Adrenal gland (tissue), 12 donors: ENCODE measurements around the gene TAMM41. TPM values are rescaled to one million over a fixed set of nuclear protein-coding genes. Genes with fewer than 3 reads are reported as not detected.

ENCODE experiments used
- DNase-seq, 7 donors: peaks; one replicate each; pipeline ENCODE4 v3.0.0-alpha.2; 2019 to 2020
- H3K27ac ChIP-seq, 5 donors: fragments of 200-600 bp; sonication (generic) in 4 of 5; 1 replicate in 3 of 5; 2 replicates in 2 of 5; pipeline versions ENCODE4 v1.5.1 to v1.8.0; 2016 to 2020; ENCODE audit warnings: mild to moderate bottlenecking in 1 of 5
- H3K27me3 ChIP-seq: fragments of 200-600 bp; 2 replicates; pipeline ENCODE4 v1.8.0; 2021
- H3K36me3 ChIP-seq, 2 donors: fragments of 200-600 bp; replicated peaks in 1 of 2; 1 replicate in 1 of 2; 2 replicates in 1 of 2; pipeline versions ENCODE4 v1.5.1 to v1.8.0; 2018 to 2022
- H3K4me1 ChIP-seq, 2 donors: fragments of 200-600 bp; replicated peaks in 1 of 2; 1 replicate in 1 of 2; 2 replicates in 1 of 2; pipeline versions ENCODE4 v1.5.1 to v1.8.0; 2018 to 2021
- H3K4me3 ChIP-seq, 4 donors: fragments of 200-600 bp; sonication (generic) in 3 of 4; one replicate each; pipeline ENCODE4 v1.5.1; 2016 to 2018
- H3K9me3 ChIP-seq, 3 donors: fragments of 200-600 bp; sonication (generic) in 1 of 3; replicated peaks in 1 of 3; 1 replicate in 2 of 3; 2 replicates in 1 of 3; pipeline versions ENCODE4 v1.5.1 to v1.8.0; 2016 to 2021
- CTCF ChIP-seq, 6 experiments: fragments of 450-650 bp in 4 of 6; fragments of 200-600 bp in 2 of 6; sonication (generic) in 1 of 6; IDR thresholded peaks; 1 replicate in 5 of 6; 2 replicates in 1 of 6; pipeline versions ENCODE4 v1.5.1 to v1.8.0; 2016 to 2021; ENCODE audit warnings: antibody characterized with exemption in 6 of 6, mild to moderate bottlenecking in 2 of 6, moderate library complexity in 1 of 6
- POLR2A ChIP-seq, 2 donors: fragments of 450-650 bp; IDR thresholded peaks; one replicate each; pipeline ENCODE4 v1.6.1; 2017; ENCODE audit warnings: antibody characterized with exemption in 2 of 2, mild to moderate bottlenecking in 2 of 2, moderate library complexity in 1 of 2
- WGBS, 4 donors: extraction: QIAGEN DNeasy Blood & Tissue Kit in 2 of 4; methylation state at CpG; one replicate each; pipeline versions ENCODE4 v1.1.5 to v1.1.7; 2013 to 2017; 5-methylcytosine and 5-hydroxymethylcytosine counted together
- intact Hi-C, 2 donors: fragments of 100-400 bp; cut with DNase I; formaldehyde crosslinking; loops; one replicate each; pipeline versions ENCODE4 v1.14.1 to v1.15.0; 2022 to 2023
- polyA plus RNA-seq, 3 donors: library from polyadenylated mRNA; stranded (reverse); fragments of 200-250 nt in 2 of 3; fragments of 350-450 nt in 1 of 3; fragmentation: Illumina TruSeq in 1 of 3; extraction: RNeasy Lipid Tissue Mini Kit (QIAGEN cat#74804) in 1 of 3; gene quantifications; one replicate each; pipeline ENCODE4 v1.2.3, GENCODE V29; 2013 to 2014
- total RNA-seq, 9 donors: library from RNA; depleted of rRNA in 4 of 9; stranded (reverse); fragments of >200 nt in 4 of 9; fragments of 120-200 nt in 1 of 9; fragmentation: NEBNext Ultra II Directional in 1 of 9; extraction: Animal tissue kit (Norgen Biotek cat#: 25700) in 1 of 9; gene quantifications; one replicate each; pipeline versions ENCODE4 v1.1.0 to v1.2.4, GENCODE V29; 2013 to 2023
- donor health status: healthy with polysubstance abuse.
- donor health status: Bipolar disorder and iron deficiency.
- donor health status: DM: yes; HTN: yes; CAD: no.
- donor health status: DM: no; HTN: no; CAD: no.
- donor health status: DM: no; HTN: no; CAD: no.
- donor health status: DM: yes; HTN: yes; CAD: no.

The TAMM41 gene
- total and polyA plus RNA-seq, 12 donors = 5.8 to 21.0 (median 13.6) TPM

- peaks cover 0 to 25% of the 10 kb centered on the region in 2 donors for H3K36me3 ChIP-seq
- intact Hi-C loops = loop anchor here (10.0 kb wide), 2 partner anchors 153 to 433 kb away; no protein-coding TSS in a partner anchor
- 94 to 96% (median 95%) methylated on average over 5 of the region's 5 CpGs for WGBS, 4 donors
- DNase-seq = no peak
- H3K27me3 ChIP-seq = no peaks in the 10 kb centered on the region
- H3K4me1 ChIP-seq = no peaks in the 10 kb centered on the region
- H3K9me3 ChIP-seq = no peaks in the 10 kb centered on the region
- H3K27ac ChIP-seq = no peak overlapping the region
- H3K4me3 ChIP-seq = no peak overlapping the region
- TF ChIP-seq POLR2A (IDR thresholded peaks at IDR 0.05) (no peak), CTCF (IDR thresholded peaks at IDR 0.05) (no peak)
Observed at GRCh38 chr3:11807686-11808085, 39.0 kb downstream of the TAMM41 start.

DNA sequence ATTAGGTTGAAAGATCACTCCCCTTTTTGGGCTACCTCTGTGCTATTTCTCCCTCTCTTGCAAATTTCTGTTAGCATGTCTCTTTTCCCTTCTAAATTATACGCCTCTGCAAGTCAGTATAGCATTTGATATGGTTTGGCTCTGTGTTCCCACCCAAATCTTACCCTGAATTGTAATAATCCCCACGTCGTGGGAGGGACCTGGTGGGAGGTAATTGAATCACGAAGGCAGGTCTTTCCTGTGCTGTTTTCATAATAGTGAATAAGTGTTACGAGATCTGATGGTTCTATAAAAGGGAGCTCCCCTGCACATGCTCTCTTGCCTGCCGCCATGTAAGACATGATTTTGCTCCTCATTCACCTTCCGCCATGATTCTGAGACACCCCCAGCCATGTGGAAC lies 41.0 kb downstream of the TAMM41 start:
- Histone ChIP-seq H3K4me3 (no peak overlapping the region), H3K4me1 (no peaks in the 10 kb centered on the region), H3K27ac (no peak overlapping the region), H3K9me3 (no peaks in the 10 kb centered on the region), H3K36me3 (peaks cover 0 to 25% of the 10 kb centered on the region in 2 donors), H3K27me3 (no peaks in the 10 kb centered on the region)
- intact Hi-C loops = loop anchor here (10.0 kb wide), 2 partner anchors 151 to 431 kb away; no protein-coding TSS in a partner anchor
- no peak for TF ChIP-seq POLR2A (IDR thresholded peaks at IDR 0.05)
- no peak for TF ChIP-seq CTCF (IDR thresholded peaks at IDR 0.05)
- 95 to 97% (median 96%) methylated on average over 7 of the region's 7 CpGs for WGBS, 4 donors
- no peak for DNase-seq

DNA sequence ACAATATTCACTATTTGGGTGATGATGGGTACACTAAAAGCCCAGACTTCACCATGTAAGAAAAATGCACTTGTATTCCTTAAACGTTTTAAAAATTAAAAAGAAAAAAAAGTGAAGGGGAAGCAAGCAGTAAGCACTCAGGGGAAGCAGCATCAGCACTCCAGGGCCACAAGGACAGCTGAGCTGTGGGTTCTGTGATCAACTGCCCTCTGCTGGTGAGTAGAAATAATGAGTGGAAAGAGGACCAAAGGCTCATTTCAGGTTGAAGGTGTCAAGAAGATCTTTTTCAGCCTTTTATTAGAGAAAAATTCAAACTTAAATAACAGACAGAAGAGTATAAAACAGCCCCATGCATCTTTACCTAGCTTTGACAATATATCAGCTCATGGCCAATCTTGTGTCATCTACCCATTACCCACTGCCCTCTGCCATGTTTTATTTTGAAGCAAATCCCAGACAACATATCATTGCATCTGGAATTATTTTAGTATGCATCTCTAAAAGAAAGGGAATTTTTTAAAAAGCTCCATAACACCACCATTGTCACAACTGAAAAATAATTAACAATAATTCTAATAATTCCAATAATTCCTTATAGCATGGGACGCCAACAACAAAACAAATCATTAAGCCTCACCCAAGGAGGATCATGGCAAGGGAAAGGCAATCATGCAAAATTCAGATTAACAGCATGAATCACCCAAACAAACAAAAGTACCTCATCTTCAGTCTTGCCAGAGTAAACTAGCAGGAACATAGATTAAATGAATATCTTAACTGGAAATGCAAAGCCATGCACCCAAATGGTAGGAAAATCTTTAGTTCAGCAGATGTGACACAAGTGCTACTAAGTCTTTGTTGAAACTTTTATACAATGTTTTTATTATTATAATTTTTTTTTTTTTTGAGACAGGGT lies 42.5 kb downstream of the TAMM41 start:
- Histone ChIP-seq H3K36me3 (peaks cover 0 to 23% of the 10 kb centered on the region in 2 donors), H3K27ac (no peak overlapping the region)
- DNase-seq = peak; percentile 38 to 70 (median 57)

More for the DNA sequence above, 42.5 kb downstream of the TAMM41 start:
- Histone ChIP-seq H3K9me3 (peaks cover 0 to 4% (median 0%) of the 10 kb centered on the region in 3 donors), H3K4me1 (no peaks in the 10 kb centered on the region), H3K4me3 (no peak overlapping the region), H3K27me3 (no peaks in the 10 kb centered on the region)
- 50 to 52% (median 50%) methylated on average over 2 of the region's 2 CpGs for WGBS, 4 donors
- intact Hi-C loops = loop anchor here (10.0 kb wide), 2 partner anchors 149 to 429 kb away; no protein-coding TSS in a partner anchor
- TF ChIP-seq CTCF (IDR thresholded peaks at IDR 0.05) (peak; percentile 52 to 79 (median 76)), POLR2A (IDR thresholded peaks at IDR 0.05) (no peak)
